Osteoblast (primary cell): ENCODE results near the gene EXTL1. TPM values are rescaled to one million over a fixed set of nuclear protein-coding genes. Genes with fewer than 3 reads are reported as not detected.

Source experiments
- DNase-seq: peaks from one replicate; pipeline ENCODE4 v3.0.0; 2011; ENCODE audit warnings: low spot score, mixed read lengths; ENCODE audit not compliant: insufficient read length; ENCODE audit errors: missing footprints
- H2AFZ ChIP-seq: 2 replicates; pipeline ENCODE4 v1.6.0; 2011; ENCODE audit warnings: mild to moderate bottlenecking, low read length
- H3K27ac ChIP-seq: 2 replicates; pipeline ENCODE4 v1.5.1; 2011; ENCODE audit warnings: mild to moderate bottlenecking, low read depth, low read length, moderate library complexity
- H3K27me3 ChIP-seq: 2 replicates; pipeline ENCODE4 v1.6.0; 2012; ENCODE audit warnings: mild to moderate bottlenecking, control low read depth, inconsistent platforms, low read length, moderate library complexity; ENCODE audit not compliant: insufficient read depth
- H3K36me3 ChIP-seq: 2 replicates; pipeline ENCODE4 v1.5.1; 2011; ENCODE audit warnings: mild to moderate bottlenecking, low read length, control low read depth, moderate library complexity; ENCODE audit not compliant: insufficient read depth
- H3K4me1 ChIP-seq: 2 replicates; pipeline ENCODE4 v1.5.1; 2011; ENCODE audit warnings: mild to moderate bottlenecking, low read length, control low read depth, moderate library complexity; ENCODE audit not compliant: insufficient read depth
- H3K4me2 ChIP-seq: 2 replicates; pipeline ENCODE4 v1.6.0; 2011; ENCODE audit warnings: mild to moderate bottlenecking, low read length; ENCODE audit not compliant: insufficient read depth
- H3K4me3 ChIP-seq: fragments of 200-600 bp; sonication (generic); 3 replicates; pipeline ENCODE4 v1.5.1; 2012; ENCODE audit warnings: mild to moderate bottlenecking, low read length, inconsistent platforms; ENCODE audit not compliant: insufficient read depth
- H3K79me2 ChIP-seq: 2 replicates; pipeline ENCODE4 v1.6.0; 2012; ENCODE audit warnings: mild to moderate bottlenecking, low read length, control low read depth, inconsistent platforms; ENCODE audit not compliant: insufficient read depth
- H3K9me3 ChIP-seq: 2 replicates; pipeline ENCODE4 v1.5.1; 2011; ENCODE audit warnings: low read depth, low read length, control low read depth
- H4K20me1 ChIP-seq: 2 replicates; pipeline ENCODE4 v1.6.0; 2012; ENCODE audit warnings: mild to moderate bottlenecking, low read length, control low read depth; ENCODE audit not compliant: insufficient read depth
- total RNA-seq: library from RNA; depleted of rRNA; stranded (reverse); fragments of >200 nt; gene quantifications from 2 replicates; pipeline ENCODE4 v1.2.3, GENCODE V29; 2012
- TF ChIP-seq, protein P1 (sequence below): IDR thresholded peaks from 2 replicates; pipeline ENCODE4 v1.5.1; 2011; ENCODE audit warnings: mild to moderate bottlenecking, low read depth, low read length, moderate library complexity; ENCODE audit errors: extremely low read depth

EXTL1 gene
- total RNA-seq, 1 donor = 1.4 TPM

- Histone ChIP-seq H3K27me3 (no peaks in the 10 kb centered on the region), H3K27ac (peak overlapping the region; percentile 70), H2AFZ (peak overlapping the region; percentile 33), H3K4me3 (no peak overlapping the region), H3K79me2 (peaks cover 1% of the 10 kb centered on the region), H3K4me1 (peaks cover 68% of the 10 kb centered on the region), H4K20me1 (no peaks in the 10 kb centered on the region), H3K36me3 (no peaks in the 10 kb centered on the region), H3K4me2 (no peak overlapping the region), H3K9me3 (no peaks in the 10 kb centered on the region)
- TF ChIP-seq, protein P1, sequence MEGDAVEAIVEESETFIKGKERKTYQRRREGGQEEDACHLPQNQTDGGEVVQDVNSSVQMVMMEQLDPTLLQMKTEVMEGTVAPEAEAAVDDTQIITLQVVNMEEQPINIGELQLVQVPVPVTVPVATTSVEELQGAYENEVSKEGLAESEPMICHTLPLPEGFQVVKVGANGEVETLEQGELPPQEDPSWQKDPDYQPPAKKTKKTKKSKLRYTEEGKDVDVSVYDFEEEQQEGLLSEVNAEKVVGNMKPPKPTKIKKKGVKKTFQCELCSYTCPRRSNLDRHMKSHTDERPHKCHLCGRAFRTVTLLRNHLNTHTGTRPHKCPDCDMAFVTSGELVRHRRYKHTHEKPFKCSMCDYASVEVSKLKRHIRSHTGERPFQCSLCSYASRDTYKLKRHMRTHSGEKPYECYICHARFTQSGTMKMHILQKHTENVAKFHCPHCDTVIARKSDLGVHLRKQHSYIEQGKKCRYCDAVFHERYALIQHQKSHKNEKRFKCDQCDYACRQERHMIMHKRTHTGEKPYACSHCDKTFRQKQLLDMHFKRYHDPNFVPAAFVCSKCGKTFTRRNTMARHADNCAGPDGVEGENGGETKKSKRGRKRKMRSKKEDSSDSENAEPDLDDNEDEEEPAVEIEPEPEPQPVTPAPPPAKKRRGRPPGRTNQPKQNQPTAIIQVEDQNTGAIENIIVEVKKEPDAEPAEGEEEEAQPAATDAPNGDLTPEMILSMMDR = no peak
- DNase-seq = peak; percentile 43
These were observed 4.5 kb upstream of the EXTL1 start for GRCh38 chr1:26016953-26017545.

GRCh38 chr1:26017606-26018005 is 4.0 kb upstream of the EXTL1 start:
- Histone ChIP-seq H4K20me1 (no peaks in the 10 kb centered on the region), H3K4me1 (peaks cover 71% of the 10 kb centered on the region), H3K36me3 (no peaks in the 10 kb centered on the region), H3K27me3 (no peaks in the 10 kb centered on the region), H3K27ac (peak overlapping the region; percentile 70), H2AFZ (peak overlapping the region; percentile 33), H3K9me3 (no peaks in the 10 kb centered on the region), H3K4me3 (no peak overlapping the region), H3K79me2 (peaks cover 6% of the 10 kb centered on the region), H3K4me2 (no peak overlapping the region)
- peak; percentile 93 for DNase-seq
- TF ChIP-seq, protein P1 = no peak

GRCh38 chr1:26019641-26020315 is 1.8 kb upstream of the EXTL1 start:
- H4K20me1 ChIP-seq = no peaks in the 10 kb centered on the region
- peak overlapping the region; percentile 82 for H3K27ac ChIP-seq
- no peaks in the 10 kb centered on the region for H3K27me3 ChIP-seq
- TF ChIP-seq, protein P1 = no peak
- peaks cover 86% of the 10 kb centered on the region for H3K4me1 ChIP-seq
- DNase-seq = peak; percentile 89
- H3K9me3 ChIP-seq = no peaks in the 10 kb centered on the region
- peak overlapping the region; percentile 69 for H3K4me3 ChIP-seq
- H3K36me3 ChIP-seq = no peaks in the 10 kb centered on the region
- H3K4me2 ChIP-seq = peak overlapping the region; percentile 80
- peaks cover 17% of the 10 kb centered on the region for H3K79me2 ChIP-seq
- H2AFZ ChIP-seq = peak overlapping the region; percentile 23

DNA sequence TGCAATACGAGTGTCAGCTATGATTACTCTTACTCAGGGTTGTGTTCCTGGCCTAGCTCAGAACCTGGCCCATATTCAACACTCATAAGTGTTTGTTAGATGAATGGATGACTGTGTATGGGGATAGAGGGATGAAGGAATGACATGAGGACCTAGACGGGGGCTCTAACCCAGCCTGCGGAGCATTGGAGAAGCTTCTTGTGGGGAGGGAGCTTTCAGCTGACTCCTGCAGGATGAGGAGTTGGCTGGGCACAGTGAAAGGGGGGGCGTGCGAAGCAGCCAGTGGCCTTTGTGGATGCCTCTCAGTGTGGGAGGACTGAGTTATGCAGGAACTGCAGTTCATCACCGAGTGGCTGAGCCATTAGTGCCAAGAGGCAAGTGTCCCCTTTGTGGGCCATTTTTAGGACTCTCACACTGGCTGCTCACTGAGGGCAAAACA is 1.2 kb upstream of the EXTL1 start:
- peak; percentile 93 for DNase-seq
- TF ChIP-seq, protein P1 = no peak
- Histone ChIP-seq H3K79me2 (peaks cover 17% of the 10 kb centered on the region), H3K4me3 (peak overlapping the region; percentile 69), H3K36me3 (no peaks in the 10 kb centered on the region), H3K9me3 (no peaks in the 10 kb centered on the region), H3K27ac (peak overlapping the region; percentile 82), H3K27me3 (no peaks in the 10 kb centered on the region), H3K4me1 (peaks cover 82% of the 10 kb centered on the region), H2AFZ (peak overlapping the region; percentile 56), H3K4me2 (peak overlapping the region; percentile 80), H4K20me1 (no peaks in the 10 kb centered on the region)
